ENCODE data around the gene WDR27.

DNA sequence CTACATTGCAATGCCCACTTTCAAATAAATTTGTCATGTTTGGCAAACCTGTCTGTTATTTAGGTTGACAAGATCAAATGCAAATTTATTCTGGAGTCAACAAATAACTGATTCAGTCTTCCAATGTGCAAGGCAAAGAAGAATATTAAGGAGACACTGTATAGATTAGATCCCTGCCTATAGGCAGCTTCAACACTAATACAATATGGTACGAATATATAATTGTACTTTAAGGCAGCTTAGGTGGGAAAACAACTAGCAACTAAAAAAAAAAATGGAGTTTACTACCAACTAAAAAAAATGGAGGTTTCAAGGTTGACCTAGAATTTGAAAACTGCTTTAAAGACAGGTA, 24.2 kb upstream of the WDR27 start:
- TF ChIP-seq, protein P1, sequence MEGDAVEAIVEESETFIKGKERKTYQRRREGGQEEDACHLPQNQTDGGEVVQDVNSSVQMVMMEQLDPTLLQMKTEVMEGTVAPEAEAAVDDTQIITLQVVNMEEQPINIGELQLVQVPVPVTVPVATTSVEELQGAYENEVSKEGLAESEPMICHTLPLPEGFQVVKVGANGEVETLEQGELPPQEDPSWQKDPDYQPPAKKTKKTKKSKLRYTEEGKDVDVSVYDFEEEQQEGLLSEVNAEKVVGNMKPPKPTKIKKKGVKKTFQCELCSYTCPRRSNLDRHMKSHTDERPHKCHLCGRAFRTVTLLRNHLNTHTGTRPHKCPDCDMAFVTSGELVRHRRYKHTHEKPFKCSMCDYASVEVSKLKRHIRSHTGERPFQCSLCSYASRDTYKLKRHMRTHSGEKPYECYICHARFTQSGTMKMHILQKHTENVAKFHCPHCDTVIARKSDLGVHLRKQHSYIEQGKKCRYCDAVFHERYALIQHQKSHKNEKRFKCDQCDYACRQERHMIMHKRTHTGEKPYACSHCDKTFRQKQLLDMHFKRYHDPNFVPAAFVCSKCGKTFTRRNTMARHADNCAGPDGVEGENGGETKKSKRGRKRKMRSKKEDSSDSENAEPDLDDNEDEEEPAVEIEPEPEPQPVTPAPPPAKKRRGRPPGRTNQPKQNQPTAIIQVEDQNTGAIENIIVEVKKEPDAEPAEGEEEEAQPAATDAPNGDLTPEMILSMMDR (IDR thresholded peaks at IDR 0.05) = no peak
- TF ChIP-seq POLR2A (IDR thresholded peaks at IDR 0.05) = no peak
- TF ChIP-seq EP300 (IDR thresholded peaks at IDR 0.05) = no peak

Measured in sigmoid colon (tissue), 4 donors.